K562 (cell line): ENCODE results near the gene EMX1. TPM values are rescaled to one million over a fixed set of nuclear protein-coding genes. Genes with fewer than 3 reads are reported as not detected.

Experiments used
- ATAC-seq: fragments of 200-7000 bp; cut with Tn5 transposase; 3 replicates; pipeline ENCODE4 v1.9.1; 2020; ENCODE audit warnings: moderate library complexity
- BruUV-seq: library from RNA; stranded (reverse); fragments of 400-500 nt; replicated peaks from 2 replicates; lab custom pipeline; 2021; lab: Mats Ljungman, UMichigan
- CTCF ChIA-PET: fragments of 300-600 bp; formaldehyde crosslinking; extraction: SDS; loops from one replicate; lab custom pipeline; 2021; ENCODE audit warnings: low intra/inter-chr PET ratio; lab: Yijun Ruan, JAX
- POLR2A ChIA-PET: fragments of 300-600, 350-650 bp; sonication (Branson Sonifier 250); formaldehyde crosslinking; extraction: SDS; loops from one replicate; lab custom pipeline; 2021; ENCODE audit warnings: antibody characterized with exemption, inconsistent platforms; lab: Yijun Ruan, JAX
- DNase-seq, 4 experiments: peaks; one replicate each; pipeline versions ENCODE4 v3.0.0 to v3.0.0-alpha.2; 2011 to 2018; ENCODE audit warnings: low spot score in 3 of 4, mixed read lengths in 3 of 4; ENCODE audit errors: extremely low read depth in 1 of 4
- FAIRE-seq: peaks from 2 replicates; lab custom pipeline; 2011; peaks lifted over from hg19 to GRCh38; lab: Jason Lieb, UNC
- H2AFZ ChIP-seq: 2 replicates; pipeline ENCODE4 v1.6.0; 2011; ENCODE audit warnings: low read depth, low read length, control low read depth, inconsistent platforms
- H3K27ac ChIP-seq: fragments of 200-600 bp; 3 replicates; pipeline ENCODE4 v1.8.0; 2011; ENCODE audit warnings: low read depth, mild to moderate bottlenecking, control low read depth, inconsistent platforms, low read length, moderate library complexity, mixed read lengths; ENCODE audit errors: extremely low read depth
- H3K27me3 ChIP-seq, 2 experiments: fragments of 300-600 bp in 1 of 2; 2 replicates in 1 of 2; 3 replicates in 1 of 2; pipeline versions ENCODE4 v1.6.0 to v1.8.0; 2011; ENCODE audit warnings: inconsistent platforms in 2 of 2, low read length in 2 of 2, mild to moderate bottlenecking in 1 of 2, mixed read lengths in 1 of 2, moderate library complexity in 1 of 2; ENCODE audit not compliant: control insufficient read depth in 2 of 2, insufficient read depth in 2 of 2
- H3K36me3 ChIP-seq: fragments of 300-600 bp; 3 replicates; pipeline ENCODE4 v1.8.0; 2011; ENCODE audit warnings: mild to moderate bottlenecking, low read length, inconsistent platforms; ENCODE audit not compliant: control insufficient read depth, insufficient read depth
- H3K4me1 ChIP-seq, 2 experiments: fragments of 200-600 bp in 1 of 2; replicated peaks in 1 of 2; 2 replicates in 1 of 2; 3 replicates in 1 of 2; pipeline versions ENCODE4 v1.5.1 to v1.8.0; 2011; ENCODE audit warnings: inconsistent platforms in 2 of 2, low read length in 2 of 2, mild to moderate bottlenecking in 1 of 2, mixed read lengths in 1 of 2, moderate library complexity in 1 of 2; ENCODE audit not compliant: control insufficient read depth in 2 of 2, insufficient read depth in 2 of 2
- H3K4me2 ChIP-seq: 2 replicates; pipeline ENCODE4 v1.6.1; 2011; ENCODE audit warnings: low read length, control low read depth, inconsistent platforms, mixed read lengths; ENCODE audit not compliant: insufficient read depth
- H3K4me3 ChIP-seq: fragments of 200-600 bp; sonication (generic), shearing (Covaris generic); 2 replicates; pipeline ENCODE4 v1.5.1; 2016; ENCODE audit warnings: control low read depth, inconsistent platforms
- H3K79me2 ChIP-seq: fragments of 200-600 bp; 3 replicates; pipeline ENCODE4 v1.8.0; 2011; ENCODE audit warnings: low read length, inconsistent platforms; ENCODE audit not compliant: control insufficient read depth, insufficient read depth
- H3K9ac ChIP-seq, 2 experiments: 2 replicates each; pipeline versions ENCODE4 v1.6.0 to v1.6.1; 2011; ENCODE audit warnings: low read depth in 2 of 2, low read length in 2 of 2, control low read depth in 1 of 2, inconsistent platforms in 1 of 2, mild to moderate bottlenecking in 1 of 2, mixed read lengths in 1 of 2; ENCODE audit not compliant: insufficient read depth in 1 of 2
- H3K9me1 ChIP-seq: one replicate; pipeline ENCODE4 v1.6.0; 2011; ENCODE audit warnings: inconsistent platforms, mild to moderate bottlenecking, low read length, moderate library complexity; ENCODE audit not compliant: control insufficient read depth, insufficient read depth
- H3K9me3 ChIP-seq: replicated peaks from 2 replicates; pipeline ENCODE4 v1.5.1; 2011; ENCODE audit warnings: low read depth, low read length, inconsistent platforms; ENCODE audit not compliant: control insufficient read depth, insufficient read depth
- H4K20me1 ChIP-seq: replicated peaks from 2 replicates; pipeline ENCODE4 v1.6.1; 2011; ENCODE audit warnings: low read length, inconsistent platforms, mixed read lengths; ENCODE audit not compliant: control insufficient read depth, insufficient read depth
- AFF4 ChIP-seq: sonication (generic); formaldehyde crosslinking; IDR thresholded peaks from 2 replicates; pipeline ENCODE4 v1.8.0; 2023; ENCODE audit warnings: mild to moderate bottlenecking, missing genetic modification reagents
- BDP1 ChIP-seq: IDR thresholded peaks from 3 replicates; pipeline ENCODE4 v1.6.1; 2011; ENCODE audit not compliant: insufficient read length, insufficient read depth
- CBFA2T3 ChIP-seq: fragments of 450-650 bp; IDR thresholded peaks from 2 replicates; pipeline ENCODE4 v1.6.1; 2017
- CBX3 ChIP-seq, 2 experiments: IDR thresholded peaks; 1 replicate in 1 of 2; 2 replicates in 1 of 2; pipeline ENCODE4 v1.6.1; 2012; ENCODE audit warnings: inconsistent platforms in 2 of 2, low read length in 2 of 2, borderline replicate concordance in 1 of 2, control low read depth in 1 of 2
- CXXC5 ChIP-seq: fragments of 250-450 bp; sonication (Bioruptor Pico); IDR thresholded peaks from 2 replicates; pipeline ENCODE4 v1.8.0; 2022; ENCODE audit warnings: inconsistent platforms, mild to moderate bottlenecking, moderate library complexity
- ESRRB ChIP-seq: fragments of 250-450 bp; sonication (Bioruptor Pico); IDR thresholded peaks from 2 replicates; pipeline ENCODE4 v1.5.0; 2020; ENCODE audit warnings: mild to moderate bottlenecking, moderate library complexity, borderline replicate concordance
- FOXO4 ChIP-seq: fragments of 450-650 bp; formaldehyde crosslinking; IDR thresholded peaks from 2 replicates; pipeline ENCODE4 v1.4.0; 2020; ENCODE audit warnings: mild to moderate bottlenecking, moderate library complexity
- LARP7 ChIP-seq: fragments of 450-650 bp; IDR thresholded peaks from 2 replicates; pipeline ENCODE4 v1.6.1; 2016
- MAFF ChIP-seq: IDR thresholded peaks from 2 replicates; pipeline ENCODE4 v1.6.1; 2012; ENCODE audit warnings: low read length, improper control_type of control experiment
- NUFIP1 ChIP-seq: fragments of 450-650 bp; IDR thresholded peaks from 2 replicates; pipeline ENCODE4 v1.6.1; 2018; ENCODE audit not compliant: partially characterized antibody
- PCBP2 ChIP-seq: fragments of 200-400 bp; formaldehyde crosslinking; IDR thresholded peaks from 2 replicates; pipeline ENCODE4 v1.6.1; 2018; ENCODE audit warnings: low read length, low read depth, mild to moderate bottlenecking, moderate library complexity; ENCODE audit not compliant: poor library complexity, severe bottlenecking
- PHTF2 ChIP-seq: fragments of 250-450 bp; sonication (Bioruptor Pico); IDR thresholded peaks from 2 replicates; pipeline ENCODE4 v1.5.0; 2021; ENCODE audit warnings: mild to moderate bottlenecking
- RB1 ChIP-seq: fragments of 450-650 bp; IDR thresholded peaks from 2 replicates; pipeline ENCODE4 v1.6.1; 2017; ENCODE audit warnings: low read depth, mild to moderate bottlenecking
- SNIP1 ChIP-seq: fragments of 450-650 bp; IDR thresholded peaks from 2 replicates; pipeline ENCODE4 v1.7.1; 2017; ENCODE audit warnings: low read depth, mild to moderate bottlenecking
- SNRNP70 ChIP-seq: fragments of 200-400 bp; formaldehyde crosslinking; optimal IDR thresholded peaks from 2 replicates; pipeline ENCODE3; 2017; ENCODE audit warnings: low read depth, low read length
- SUPT5H ChIP-seq: fragments of 450-650 bp; IDR thresholded peaks from 2 replicates; pipeline ENCODE4 v1.6.1; 2016
- ZC3H4 ChIP-seq: sonication (generic); formaldehyde crosslinking; IDR thresholded peaks from 2 replicates; pipeline ENCODE4 v1.9.0; 2021; ENCODE audit warnings: missing genetic modification reagents, borderline replicate concordance
- ZNF239 ChIP-seq: fragments of 250-450 bp; sonication (Bioruptor Pico); IDR thresholded peaks from 2 replicates; pipeline ENCODE4 v1.4.0; 2020; ENCODE audit warnings: mild to moderate bottlenecking
- ZNF41 ChIP-seq: fragments of 250-450 bp; sonication (Bioruptor Pico); conservative IDR thresholded peaks from 2 replicates; pipeline ENCODE4 v1.4.0; 2020; ENCODE audit warnings: mild to moderate bottlenecking
- ZNF584 ChIP-seq: fragments of 200-800 bp; sonication (Bioruptor generic); IDR thresholded peaks from 2 replicates; pipeline ENCODE4 v1.6.1; 2016; ENCODE audit warnings: low read depth, mild to moderate bottlenecking, missing genetic modification characterization, missing compliant biosample characterization
- WGBS: fragments of 100-300 bp; shearing (Covaris generic); methylation state at CpG from one replicate; pipeline ENCODE4 v1.1.6; 2016; ENCODE audit warnings: low coverage, mixed read lengths; ENCODE audit not compliant: insufficient coverage; ENCODE audit errors: missing lambda C conversion rate; 5-methylcytosine and 5-hydroxymethylcytosine counted together
- in situ Hi-C: fragments of 300-500 bp; cut with MboI; formaldehyde crosslinking; loops from 4 replicates; pipeline ENCODE4 v1.15.0; 2018; ENCODE audit warnings: inconsistent platforms, mixed read lengths
- intact Hi-C: fragments of 100-400 bp; cut with micrococcal nuclease; formaldehyde crosslinking; loops from 2 replicates; pipeline ENCODE4 v1.14.2; 2022
- polyA plus RNA-seq, 8 experiments: library from polyadenylated mRNA; depleted of rRNA in 4 of 8; stranded (reverse) in 5 of 8; unstranded in 3 of 8; fragments of >200 nt; fragmentation: Nextera tagmentation in 2 of 8; fragmentation: Illumina TruSeq in 1 of 8; extraction: Ambion mirVana in 2 of 8; extraction: Trizol in 1 of 8; gene quantifications; 2 replicates each; pipeline versions ENCODE4 v1.2.1 to v1.2.3, GENCODE V29; 2011 to 2014; ENCODE audit warnings: inconsistent platforms in 1 of 8, missing spikeins in 1 of 8
- total RNA-seq, 7 experiments: library from RNA; depleted of rRNA in 6 of 7; stranded (reverse); fragments of >200 nt in 6 of 7; fragmentation: Illumina TruSeq in 2 of 7; extraction: Trizol in 2 of 7; gene quantifications; 2 replicates each; pipeline versions ENCODE4 v1.2.1 to v1.2.3, GENCODE V29; 2011 to 2021; ENCODE audit warnings: low replicate concordance in 1 of 7

Gene EMX1
- total and polyA plus RNA-seq, 9 of the 15 experiments (the other 6 are each of a cell fraction or from before 2014, with no cell fraction given), result 0.10 to 0.32 (median 0.21) TPM; not detected in 6

GRCh38 chr2:72921088-72921851 lies 4.0 kb downstream of the EMX1 start:
- Histone ChIP-seq H3K4me3 (no peak overlapping the region), H3K36me3 (no peaks in the 10 kb centered on the region), H3K9me1 (no peaks in the 10 kb centered on the region), H4K20me1 (peaks cover 35% of the 10 kb centered on the region; the same call in 1 of the 2 replicates), H3K9me3 (no peaks in the 10 kb centered on the region), H3K27me3 (peaks cover 81 to 86% of the 10 kb centered on the region in 2 experiments), H3K27ac (no peak overlapping the region), H3K4me1 (peaks cover 0 to 52% of the 10 kb centered on the region in 2 experiments; a peak in 3 of 5 replicates), H3K9ac (no peak overlapping the region), H2AFZ (no peak overlapping the region), H3K4me2 (no peak overlapping the region), H3K79me2 (no peaks in the 10 kb centered on the region)
- WGBS, result 9% methylated on average over 13 of the region's 15 CpGs
- no peak for TF ChIP-seq SUPT5H
- no peak for TF ChIP-seq PHTF2 (CRISPR knock-in tag)
- no peak for TF ChIP-seq ESRRB (CRISPR knock-in tag)
- no peak for TF ChIP-seq CBX3 (IDR thresholded peaks at IDR 0.05; ENCODE audit: borderline replicate concordance in 1 of 2, low read length in 2 of 2)
- TF ChIP-seq RB1, result no peak
- no peak for TF ChIP-seq NUFIP1
- no peak for TF ChIP-seq MAFF
- no peak for TF ChIP-seq FOXO4 (CRISPR knock-in tag)
- no peak for TF ChIP-seq ZNF239
- TF ChIP-seq CBFA2T3, result no peak
- TF ChIP-seq AFF4, result no peak
- TF ChIP-seq LARP7, result no peak
- no peak for TF ChIP-seq CXXC5 (CRISPR knock-in tag)
- no peak for TF ChIP-seq SNRNP70
- no peak for TF ChIP-seq BDP1
- no peak for TF ChIP-seq ZNF584 (CRISPR knock-in tag)
- TF ChIP-seq ZC3H4 (CRISPR knock-in tag), result no peak
- TF ChIP-seq SNIP1, result no peak
- no peak for TF ChIP-seq ZNF41 (CRISPR knock-in tag)
- no peak for TF ChIP-seq PCBP2
- FAIRE-seq (no peak), ATAC-seq (no peak), DNase-seq (no peak)
- ChIA-PET CTCF (no interaction called here), POLR2A (interaction anchor here (0.6 to 1.2 kb wide), 3 partner anchors 28 to 411 kb away, joined by 3 to 4 read pairs (median 3); no protein-coding TSS in a partner anchor)
- no TSS peak for BruUV-seq
- in situ Hi-C loops, result no loop called here
- intact Hi-C loops, result no loop called here
